Right lobe of liver (tissue), 4 donors: Measurements from ENCODE around the gene C20orf144.

Experiments used
- CTCF ChIP-seq, 4 donors: fragments of 200-600 bp in 3 of 4; fragments of 450-650 bp in 1 of 4; IDR thresholded peaks; one replicate each; pipeline versions ENCODE4 v1.5.1 to v1.8.0; 2016 to 2022; ENCODE audit warnings: antibody characterized with exemption in 4 of 4, mild to moderate bottlenecking in 2 of 4
- POLR2A ChIP-seq: fragments of 450-650 bp; IDR thresholded peaks from one replicate; pipeline ENCODE4 v1.6.1; 2017; ENCODE audit warnings: antibody characterized with exemption, mild to moderate bottlenecking
- donor health status: DM: no; HTN: no; CAD: no.
- donor health status: DM: no; HTN: no; CAD: no.
- donor health status: DM: no; HTN: yes; CAD: no.

DNA sequence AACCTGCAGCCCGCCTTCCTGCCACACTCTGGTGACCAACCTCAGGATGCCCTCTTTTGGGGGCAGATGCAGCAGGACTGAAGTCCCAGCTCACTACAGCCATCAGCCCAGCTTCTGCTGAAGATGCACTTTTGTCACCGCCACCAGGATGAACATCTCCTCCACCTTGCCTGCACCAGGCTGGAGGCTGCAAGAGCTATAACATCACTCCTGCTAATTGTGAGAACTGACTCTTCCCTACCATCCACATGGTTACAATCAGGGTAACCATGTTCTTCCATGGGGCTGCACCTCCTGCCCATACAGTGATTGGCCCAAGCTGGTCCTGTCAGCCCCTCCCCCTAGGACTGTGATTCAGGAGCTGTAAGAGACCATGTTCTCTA is 2.6 kb downstream of the C20orf144 start:
- TF ChIP-seq CTCF (IDR thresholded peaks at IDR 0.05) = no peak
- TF ChIP-seq POLR2A = no peak
